NCI-H2081 (cell line): ENCODE results near the gene STX16.
A peak's percentile ranks its signal among the peaks of the same experiment; 100 is the strongest.
"Not testable (repeated sequence)": the region's sequence is repeated elsewhere in the genome, so short reads cannot be mapped to it uniquely, and the experiment has no call there.

Experiments
- DNase-seq, 2 experiments: peaks; one replicate each; lab custom pipeline; 2025; lab: John Stamatoyannopoulos, UW

Gene STX16

GRCh38 chr20:58637466-58638213 is 13.4 kb upstream of the STX16 start:
- DNase-seq, result no peak

- DNase-seq, result no peak
Observed at GRCh38 chr20:58638467-58639181, 12.5 kb upstream of the STX16 start.

GRCh38 chr20:58639182-58640146 is 11.6 kb upstream of the STX16 start:
- no peak for DNase-seq

GRCh38 chr20:58640446-58640845 is 10.6 kb upstream of the STX16 start:
- DNase-seq, result no peak

- DNase-seq, result no peak
Observed at GRCh38 chr20:58642441-58642840, 8.6 kb upstream of the STX16 start.

- DNase-seq, result not testable (repeated sequence)
Observed at GRCh38 chr20:58642896-58643295, 8.2 kb upstream of the STX16 start.

GRCh38 chr20:58645412-58645968 is 5.6 kb upstream of the STX16 start:
- no peak for DNase-seq

- DNase-seq, result no peak
Observed at GRCh38 chr20:58646257-58646656, 4.8 kb upstream of the STX16 start.

- DNase-seq, result no peak
Observed at GRCh38 chr20:58646703-58647102, 4.4 kb upstream of the STX16 start.

- DNase-seq, result no peak
Observed at GRCh38 chr20:58647162-58647795, 3.8 kb upstream of the STX16 start.

- no peak for DNase-seq
Observed at GRCh38 chr20:58647796-58648501, 3.1 kb upstream of the STX16 start.

- DNase-seq, result not testable (repeated sequence)
Observed at GRCh38 chr20:58648502-58648825, 2.6 kb upstream of the STX16 start.

GRCh38 chr20:58649288-58650180 is 1.5 kb upstream of the STX16 start:
- no peak for DNase-seq

- no peak for DNase-seq
Observed at GRCh38 chr20:58650181-58650775, 805 bp upstream of the STX16 start.

GRCh38 chr20:58651559-58651945 is 469 bp downstream of the STX16 start:
- no peak for DNase-seq

GRCh38 chr20:58651946-58652605 is 993 bp downstream of the STX16 start:
- peak; percentile 41 to 47 for DNase-seq

GRCh38 chr20:58652606-58653294 is 1.7 kb downstream of the STX16 start:
- DNase-seq, result no peak

GRCh38 chr20:58654337-58654736 is 3.3 kb downstream of the STX16 start:
- no peak for DNase-seq
